Measurements from ENCODE around the gene AADACL2. TPM values are rescaled to one million over a fixed set of nuclear protein-coding genes. Genes with fewer than 3 reads are reported as not detected.

AADACL2 gene
- total RNA-seq, result not detected in 2 replicates

GRCh38 chr3:151733613-151734012 is at the start of gene AADACL2:
TSS of gene AADACL2 (plus strand) at chr3:151733927. CDS start at chr3:151734036, 109 bp downstream.

Other genes with a start within 250 kb of the AADACL2 start
- 10.6 and 48.2 TPM in 2 replicates for gene AADAC, start 80.2 kb downstream of the AADACL2 start, total RNA-seq
- 41.8 and 70.2 TPM in 2 replicates for gene SUCNR1, start 139.7 kb downstream of the AADACL2 start, total RNA-seq

All from aortic smooth muscle cell (primary cell).